Endothelial cell of umbilical vein (primary cell): Measurements from ENCODE around the gene IL9. TPM values are rescaled to one million over a fixed set of nuclear protein-coding genes. Genes with fewer than 3 reads are reported as not detected.

Source experiments
- BruUV-seq: library from RNA; stranded (reverse); fragments of 400-500 nt; replicated peaks from 2 replicates; lab custom pipeline; 2021; lab: Mats Ljungman, UMichigan
- CTCF ChIA-PET: fragments of 300-600, 350-600 bp; sonication (Branson Sonifier 250); formaldehyde crosslinking; loops from one replicate; lab custom pipeline; 2021; ENCODE audit warnings: antibody characterized with exemption, inconsistent platforms; lab: Charles Lee
- POLR2A ChIA-PET: fragments of 300-600, 350-600 bp; sonication (Branson Sonifier 250); formaldehyde crosslinking; loops from one replicate; lab custom pipeline; 2021; ENCODE audit warnings: antibody characterized with exemption, inconsistent platforms; lab: Charles Lee
- DNase-seq: peaks from one replicate; pipeline ENCODE4 v3.0.0-alpha.2; 2011; ENCODE audit warnings: low read depth, low spot score
- FAIRE-seq: peaks from 2 replicates; lab custom pipeline; 2011; peaks lifted over from hg19 to GRCh38; lab: Jason Lieb, UNC
- H2AFZ ChIP-seq: 2 replicates; pipeline ENCODE4 v1.6.0; 2012; ENCODE audit warnings: low read depth, low read length, control low read depth, inconsistent platforms
- H3K27ac ChIP-seq: 2 replicates; pipeline ENCODE4 v1.5.1; 2011; ENCODE audit warnings: low read depth, mild to moderate bottlenecking, control low read depth, low read length, moderate library complexity; ENCODE audit not compliant: insufficient read depth
- H3K27me3 ChIP-seq, 2 experiments: 2 replicates each; pipeline versions ENCODE4 v1.6.0 to v1.6.1; 2011; ENCODE audit warnings: low read length in 2 of 2, mixed read lengths in 1 of 2; ENCODE audit not compliant: control insufficient read depth in 2 of 2, insufficient read depth in 2 of 2
- H3K36me3 ChIP-seq, 2 experiments: 2 replicates in 1 of 2; 3 replicates in 1 of 2; pipeline ENCODE4 v1.5.1; 2011; ENCODE audit warnings: low read length in 2 of 2, mild to moderate bottlenecking in 1 of 2, moderate library complexity in 1 of 2; ENCODE audit not compliant: control insufficient read depth in 2 of 2, insufficient read depth in 2 of 2; ENCODE audit errors: extremely low read depth in 1 of 2
- H3K4me1 ChIP-seq: 3 replicates; pipeline ENCODE4 v1.5.1; 2011; ENCODE audit warnings: mild to moderate bottlenecking, low read length; ENCODE audit not compliant: control insufficient read depth, insufficient read depth; ENCODE audit errors: extremely low read depth
- H3K4me2 ChIP-seq: 2 replicates; pipeline ENCODE4 v1.6.1; 2011; ENCODE audit warnings: low read length, control low read depth, mixed read lengths; ENCODE audit not compliant: insufficient read depth
- H3K4me3 ChIP-seq, 3 experiments: fragments of 200-600 bp in 1 of 3; sonication (generic), shearing (Covaris generic) in 1 of 3; replicated peaks in 1 of 3; 2 replicates each; pipeline ENCODE4 v1.5.1; 2011 to 2016; ENCODE audit warnings: control low read depth in 3 of 3, low read length in 3 of 3, mild to moderate bottlenecking in 2 of 3, inconsistent platforms in 1 of 3, low read depth in 1 of 3, moderate library complexity in 1 of 3; ENCODE audit not compliant: insufficient read depth in 1 of 3
- H3K79me2 ChIP-seq: 2 replicates; pipeline ENCODE4 v1.6.0; 2012; ENCODE audit warnings: low read length, inconsistent platforms; ENCODE audit not compliant: control insufficient read depth, insufficient read depth
- H3K9ac ChIP-seq: replicated peaks from 2 replicates; pipeline ENCODE3; 2011; ENCODE audit warnings: low read length, control low read depth; ENCODE audit not compliant: insufficient read depth; ENCODE audit errors: extremely low read depth
- H3K9me1 ChIP-seq: replicated peaks from 3 replicates; pipeline ENCODE4 v1.6.0; 2011; ENCODE audit warnings: mild to moderate bottlenecking, low read length; ENCODE audit not compliant: control insufficient read depth, insufficient read depth; ENCODE audit errors: extremely low read depth
- H3K9me3 ChIP-seq: replicated peaks from 2 replicates; pipeline ENCODE4 v1.5.1; 2012; ENCODE audit warnings: low read length, inconsistent platforms; ENCODE audit not compliant: control insufficient read depth, insufficient read depth
- H4K20me1 ChIP-seq: replicated peaks from 2 replicates; pipeline ENCODE3; 2011; ENCODE audit warnings: mild to moderate bottlenecking, low read length; ENCODE audit not compliant: control insufficient read depth, insufficient read depth; ENCODE audit errors: extremely low read depth
- EZH2 ChIP-seq: IDR thresholded peaks from 2 replicates; pipeline ENCODE4 v1.6.1; 2012; ENCODE audit warnings: borderline replicate concordance, low read depth, mild to moderate bottlenecking, moderate library complexity, low read length, inconsistent platforms; ENCODE audit not compliant: severe bottlenecking
- FOS ChIP-seq: IDR thresholded peaks from 2 replicates; pipeline ENCODE4 v1.6.1; 2011; ENCODE audit warnings: mild to moderate bottlenecking, low read length, moderate library complexity, borderline replicate concordance; ENCODE audit not compliant: insufficient read depth
- JUN ChIP-seq: IDR thresholded peaks from 2 replicates; pipeline ENCODE4 v1.6.1; 2011; ENCODE audit warnings: borderline replicate concordance, low read depth; ENCODE audit not compliant: insufficient read length, insufficient read depth
- POLR2AphosphoS5 ChIP-seq: IDR thresholded peaks from 2 replicates; pipeline ENCODE4 v1.6.1; 2012; ENCODE audit warnings: low read depth, mild to moderate bottlenecking, control low read depth, low read length, moderate library complexity; ENCODE audit not compliant: insufficient read depth
- dilution Hi-C: fragments of 300-500 bp; cut with MboI; formaldehyde crosslinking; loops from one replicate; pipeline ENCODE4 v1.15.0; 2019; ENCODE audit warnings: low sequenced_read_pairs; ENCODE audit not compliant: extremely low pct_ligation_motif_present
- intact Hi-C: fragments of 100-400 bp; cut with micrococcal nuclease; formaldehyde crosslinking; loops from one replicate; pipeline ENCODE4 v1.10.0; 2022
- polyA plus RNA-seq, 4 experiments: library from polyadenylated mRNA; depleted of rRNA in 3 of 4; stranded (reverse) in 3 of 4; unstranded in 1 of 4; fragments of >200 nt; gene quantifications; 2 replicates each; pipeline versions ENCODE4 v1.2.1 to v1.2.3, GENCODE V29; 2011 to 2012; ENCODE audit warnings: missing spikeins in 1 of 4
- total RNA-seq: library from RNA; stranded (reverse); gene quantifications from 2 replicates; pipeline ENCODE4 v1.2.3, GENCODE V29; 2021

The IL9 gene
- total and polyA plus RNA-seq, 2 donors (not counting 3 experiments of a cell fraction or from before 2014, with no cell fraction given): not detected

DNA sequence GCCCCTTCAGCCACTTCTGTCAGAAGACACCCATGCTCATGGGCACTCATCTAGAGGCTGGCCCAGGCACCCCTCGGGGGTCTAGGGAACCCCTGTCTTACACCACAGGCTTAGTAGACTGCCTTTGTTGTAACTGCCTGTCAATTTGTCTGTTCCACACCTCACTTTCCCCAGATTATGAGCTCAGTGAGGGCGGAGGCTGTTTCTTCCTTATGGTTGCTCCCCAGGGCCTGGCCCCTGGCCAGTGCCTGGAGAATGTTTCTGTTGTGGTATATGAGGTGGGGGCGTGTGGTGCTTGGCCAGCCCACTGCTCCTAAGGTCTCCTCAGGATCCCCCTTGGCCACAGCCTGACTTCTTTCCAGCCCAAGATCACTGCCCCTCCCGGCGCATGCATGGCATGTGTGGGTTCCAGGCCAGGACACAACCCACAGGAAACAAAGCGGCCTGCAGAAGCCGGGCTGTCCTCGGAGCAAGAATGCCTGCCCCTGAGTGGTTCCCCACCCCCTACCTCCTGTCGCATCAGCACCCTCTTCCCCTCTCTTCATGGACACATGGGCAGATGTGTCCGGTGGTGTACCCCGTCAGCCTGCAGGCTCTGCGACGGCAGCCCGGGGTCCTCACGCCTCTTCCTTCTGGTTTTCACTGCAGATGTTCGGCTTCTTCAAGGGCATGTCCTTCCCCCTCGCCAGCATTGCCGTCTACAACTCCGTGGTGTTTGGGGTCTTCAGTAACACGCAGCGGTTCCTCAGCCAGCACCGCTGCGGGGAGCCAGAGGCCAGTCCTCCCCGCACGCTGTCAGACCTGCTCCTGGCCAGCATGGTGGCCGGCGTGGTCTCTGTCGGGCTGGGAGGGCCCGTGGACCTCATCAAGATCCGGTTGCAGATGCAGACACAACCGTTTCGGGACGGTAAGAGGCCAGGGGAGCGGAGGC lies 43.5 kb downstream of the IL9 start:
- CTCF ChIA-PET: no interaction called here

DNA sequence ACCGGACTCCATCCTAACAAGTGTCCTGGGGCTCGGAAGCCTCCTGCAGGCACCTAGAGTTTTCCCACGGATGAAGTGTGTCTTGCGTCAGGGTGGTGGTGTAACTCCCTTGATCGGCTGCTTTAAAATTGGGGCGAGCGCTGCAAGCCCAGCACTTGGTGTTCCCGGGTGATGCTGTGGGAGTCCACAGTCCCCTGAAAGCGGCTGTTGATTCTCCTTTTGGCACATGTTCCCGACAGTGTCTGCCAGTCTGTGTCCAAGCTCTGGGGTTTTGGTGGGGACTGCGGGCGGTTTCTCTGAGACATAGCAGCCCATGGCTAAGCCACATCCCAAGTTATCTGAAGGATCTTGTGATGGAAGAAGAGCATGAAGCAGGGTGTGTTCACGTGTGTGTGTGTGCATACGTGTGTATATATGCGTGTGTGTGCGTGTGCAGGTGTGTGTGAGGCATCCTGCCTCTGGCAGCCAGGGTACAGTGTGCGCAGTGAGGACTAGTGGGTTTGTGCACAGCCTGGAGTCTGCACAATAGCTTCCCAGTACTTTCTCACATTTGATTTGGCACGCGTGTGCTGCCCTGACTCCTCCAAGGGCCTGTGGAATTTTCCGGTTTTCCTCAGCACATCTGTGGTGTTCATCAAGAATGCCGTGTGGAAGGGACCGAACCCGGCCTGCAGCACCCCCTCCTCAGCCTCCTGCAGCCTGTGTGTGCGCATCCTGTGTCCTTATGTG lies 44.3 kb downstream of the IL9 start:
- Histone ChIP-seq H3K4me1 (no peaks in the 10 kb centered on the region), H3K79me2 (no peaks in the 10 kb centered on the region), H3K9me3 (no peaks in the 10 kb centered on the region), H3K4me2 (no peak overlapping the region), H3K9me1 (no peaks in the 10 kb centered on the region), H2AFZ (no peak overlapping the region), H3K27me3 (no peaks in the 10 kb centered on the region), H3K27ac (no peak overlapping the region), H3K4me3 (no peak overlapping the region), H4K20me1 (no peaks in the 10 kb centered on the region), H3K36me3 (no peaks in the 10 kb centered on the region), H3K9ac (no peak overlapping the region)
- DNase-seq: no peak
- dilution Hi-C loops: no loop called here
- no TSS peak for BruUV-seq
- no peak for FAIRE-seq
- POLR2A ChIA-PET: no interaction called here
- TF ChIP-seq JUN: no peak
- no peak for TF ChIP-seq POLR2AphosphoS5
- no peak for TF ChIP-seq EZH2
- no peak for TF ChIP-seq FOS
- CTCF ChIA-PET: no interaction called here
- intact Hi-C loops: no loop called here

More for the DNA sequence above, 43.5 kb downstream of the IL9 start:
- H3K36me3 ChIP-seq: no peaks in the 10 kb centered on the region
- H4K20me1 ChIP-seq: no peaks in the 10 kb centered on the region
- H3K27me3 ChIP-seq: no peaks in the 10 kb centered on the region
- no peak overlapping the region for H2AFZ ChIP-seq
- H3K9me3 ChIP-seq: no peaks in the 10 kb centered on the region
- no peak overlapping the region for H3K4me2 ChIP-seq
- no peak overlapping the region for H3K9ac ChIP-seq
- no peak for TF ChIP-seq EZH2
- intact Hi-C loops (no loop called here), dilution Hi-C loops (no loop called here)
- H3K79me2 ChIP-seq: no peaks in the 10 kb centered on the region
- no peaks in the 10 kb centered on the region for H3K4me1 ChIP-seq
- no peak overlapping the region for H3K27ac ChIP-seq
- H3K4me3 ChIP-seq: no peak overlapping the region
- H3K9me1 ChIP-seq: no peaks in the 10 kb centered on the region
- POLR2A ChIA-PET: no interaction called here
- BruUV-seq: no TSS peak
- DNase-seq (no peak), FAIRE-seq (no peak)
